Heart right ventricle (tissue), 16 donors: ENCODE results near the gene NAB1. TPM values are rescaled to one million over a fixed set of nuclear protein-coding genes. Genes with fewer than 3 reads are reported as not detected.

Experiments
- ATAC-seq, 8 donors: fragments of 200-7000 bp; cut with Tn5 transposase; one replicate each; pipeline ENCODE4 v1.9.1; 2020; ENCODE audit warnings: mild to moderate bottlenecking in 8 of 8, moderate library complexity in 8 of 8, moderate number of reproducible peaks in 1 of 8
- DNase-seq, 2 donors: peaks; one replicate each; pipeline ENCODE4 v3.0.0-alpha.2; 2020
- H3K27ac ChIP-seq, 10 donors: fragments of 200-600 bp; sonication (generic) in 2 of 10; one replicate each; pipeline versions ENCODE4 v1.5.0 to v1.8.0; 2020 to 2022; ENCODE audit warnings: mild to moderate bottlenecking in 3 of 10
- H3K27me3 ChIP-seq, 7 donors: fragments of 200-600 bp; one replicate each; pipeline ENCODE4 v1.8.0; 2021 to 2022; ENCODE audit warnings: mild to moderate bottlenecking in 2 of 7
- H3K36me3 ChIP-seq, 9 donors: fragments of 200-600 bp; sonication (generic) in 1 of 9; one replicate each; pipeline versions ENCODE4 v1.5.0 to v1.8.0; 2020 to 2022; ENCODE audit warnings: mild to moderate bottlenecking in 2 of 9
- H3K4me1 ChIP-seq, 9 donors: fragments of 200-600 bp; sonication (generic) in 1 of 9; one replicate each; pipeline versions ENCODE4 v1.5.0 to v1.8.0; 2020 to 2022; ENCODE audit warnings: mild to moderate bottlenecking in 4 of 9
- H3K4me3 ChIP-seq, 10 donors: fragments of 200-600 bp; sonication (generic) in 2 of 10; one replicate each; pipeline versions ENCODE4 v1.5.0 to v1.8.0; 2020 to 2022; ENCODE audit warnings: mild to moderate bottlenecking in 7 of 10, moderate library complexity in 2 of 10
- H3K9me3 ChIP-seq, 11 donors: fragments of 200-600 bp in 10 of 11; sonication (generic) in 2 of 11; one replicate each; pipeline versions ENCODE4 v1.5.0 to v1.8.0; 2013 to 2022; ENCODE audit warnings: mild to moderate bottlenecking in 2 of 11, control low read depth in 1 of 11, moderate library complexity in 1 of 11
- CTCF ChIP-seq, 9 donors: fragments of 200-600 bp; sonication (generic) in 2 of 9; IDR thresholded peaks; one replicate each; pipeline versions ENCODE4 v1.5.0 to v1.8.0; 2021 to 2022; ENCODE audit warnings: antibody characterized with exemption in 9 of 9, mild to moderate bottlenecking in 5 of 9, moderate library complexity in 1 of 9
- WGBS, 2 donors: extraction: QIAGEN DNeasy Blood & Tissue Kit; methylation state at CpG; one replicate each; pipeline ENCODE4 v1.1.7; 2013; ENCODE audit warnings: inconsistent platforms in 1 of 2; 5-methylcytosine and 5-hydroxymethylcytosine counted together
- intact Hi-C, 10 donors: fragments of 100-400 bp; cut with DNase I; formaldehyde crosslinking; loops; one replicate each; pipeline versions ENCODE4 v1.11.1 to v1.14.2; 2022
- polyA plus RNA-seq, 2 donors: library from polyadenylated mRNA; stranded (reverse); fragments of 200-250 nt; gene quantifications; one replicate each; pipeline ENCODE4 v1.2.3, GENCODE V29; 2013
- total RNA-seq, 10 donors: library from RNA; stranded (reverse); fragmentation: NEBNext Ultra II Directional in 3 of 10; extraction: Animal tissue kit (Norgen Biotek cat#: 25700) in 3 of 10; gene quantifications; one replicate each; pipeline versions ENCODE4 v1.2.1 to v1.2.4, GENCODE V29; 2021 to 2023
- donor health status: Arrhythmogenic right ventricular cardiomyopathy.
- donor health status: ischemic (EF 13 %, LVEDD 7.1; RV severe dilation, severe dysfunction).
- donor health status: healthy with polysubstance abuse.
- donor health status: DM: no; HTN: yes; CAD: no.
- donor health status: DM: no; HTN: no; CAD: no.
- donor health status: ischemic (EF 25% LVEDD 6.9; RV normal size, moderate dysfunction).
- donor health status: ischemic (EF 25% LVEDD 5.7; RV mildly dilated, moderate dysfunction).
- donor health status: healthy.
- donor health status: DM: yes; HTN: yes; CAD: no.
- donor health status: Ischemic cardiomyopathy.
- donor health status: ischemic (EF 35%, LVEDD 5.7; RV mildly dilated, moderate dysfunction).
- donor health status: nonischemic (EF 11% LVEDD 7.7; RV severe dilation, severe dysfunction).
- donor health status: DM: yes; HTN: yes; CAD: no.
- donor health status: PGD.
- donor health status: ischemic (EF 29% LVEDD 5.4; RV normal size, mild dysfunction).
- donor health status: nonischemic (EF 23%, LVEDD 6.1; RV moderate dilation, normal function).

NAB1 gene
- total and polyA plus RNA-seq, 12 donors = 9.3 to 41.5 (median 27.1) TPM

- H3K36me3 ChIP-seq = peaks cover 0 to 26% (median 0%) of the 10 kb centered on the region in 9 donors
- H3K27ac ChIP-seq = peak overlapping the region in 1 of 10 donors; percentile 17
- peaks cover 0 to 2% (median 0%) of the 10 kb centered on the region in 11 donors for H3K9me3 ChIP-seq
- WGBS, 2 donors = 92 to 96% methylated on average over 8 of the region's 8 CpGs
- DNase-seq (no peak), ATAC-seq (no peak)
- intact Hi-C loops = loop anchor here in 3 of 10 donors (10.0 kb wide), 2 partner anchors 135 to 255 kb away; partner anchors contain the start of gene MFSD6 (in 2 of the 3)
- no peaks in the 10 kb centered on the region for H3K27me3 ChIP-seq
- no peak for TF ChIP-seq CTCF (IDR thresholded peaks at IDR 0.05)
- H3K4me3 ChIP-seq = no peak overlapping the region
- H3K4me1 ChIP-seq = peaks cover 0 to 99% (median 84%) of the 10 kb centered on the region in 9 donors
Observed at GRCh38 chr2:190659553-190659952, 10.7 kb downstream of the NAB1 start.

- H3K9me3 ChIP-seq = peaks cover 0 to 15% (median 0%) of the 10 kb centered on the region in 11 donors
- peak overlapping the region in 2 of 10 donors; percentile 13 to 34 for H3K27ac ChIP-seq
- no peak overlapping the region for H3K4me3 ChIP-seq
- H3K4me1 ChIP-seq = peaks cover 0 to 87% (median 56%) of the 10 kb centered on the region in 9 donors
- H3K36me3 ChIP-seq = peaks cover 0 to 42% (median 0%) of the 10 kb centered on the region in 9 donors
- H3K27me3 ChIP-seq = no peaks in the 10 kb centered on the region
- no peak for TF ChIP-seq CTCF (IDR thresholded peaks at IDR 0.05)
- ATAC-seq (peak in 2 of 8 donors; percentile 11 to 41), DNase-seq (no peak)
- intact Hi-C loops = no loop called here
- 51 to 57% methylated on average over 3 of the region's 3 CpGs for WGBS, 2 donors
Observed at GRCh38 chr2:190662754-190663153, 13.9 kb downstream of the NAB1 start.

GRCh38 chr2:190663348-190663747, 14.5 kb downstream of the NAB1 start:
- Histone ChIP-seq H3K4me1 (peaks cover 0 to 87% (median 51%) of the 10 kb centered on the region in 9 donors), H3K4me3 (no peak overlapping the region), H3K9me3 (peaks cover 0 to 15% (median 0%) of the 10 kb centered on the region in 11 donors), H3K27ac (peak overlapping the region in 2 of 10 donors; percentile 13 to 34), H3K36me3 (peaks cover 0 to 44% (median 0%) of the 10 kb centered on the region in 9 donors), H3K27me3 (no peaks in the 10 kb centered on the region)
- no peak for DNase-seq
- WGBS, 2 donors = 28 to 34% methylated on average over 2 of the region's 2 CpGs
- intact Hi-C loops = no loop called here
- peak in 2 of 8 donors; percentile 11 to 26 for ATAC-seq
- TF ChIP-seq CTCF (IDR thresholded peaks at IDR 0.05) = no peak

GRCh38 chr2:190663839-190664238, 15.0 kb downstream of the NAB1 start:
- DNase-seq = no peak
- intact Hi-C loops = no loop called here
- no peaks in the 10 kb centered on the region for H3K27me3 ChIP-seq
- 74 to 76% methylated on average over 3 of the region's 3 CpGs for WGBS, 2 donors
- no peak for ATAC-seq
- H3K4me1 ChIP-seq = peaks cover 0 to 82% (median 47%) of the 10 kb centered on the region in 9 donors
- peaks cover 0 to 15% (median 0%) of the 10 kb centered on the region in 11 donors for H3K9me3 ChIP-seq
- no peak for TF ChIP-seq CTCF (IDR thresholded peaks at IDR 0.05)
- H3K27ac ChIP-seq = peak overlapping the region in 1 of 10 donors; percentile 34
- H3K36me3 ChIP-seq = peaks cover 0 to 49% (median 0%) of the 10 kb centered on the region in 9 donors
- H3K4me3 ChIP-seq = no peak overlapping the region
